ENCODE results near the gene TM2D3.
"Not testable (repeated sequence)": the region's sequence is repeated elsewhere in the genome, so short reads cannot be mapped to it uniquely, and the experiment has no call there.

Gene TM2D3

DNA sequence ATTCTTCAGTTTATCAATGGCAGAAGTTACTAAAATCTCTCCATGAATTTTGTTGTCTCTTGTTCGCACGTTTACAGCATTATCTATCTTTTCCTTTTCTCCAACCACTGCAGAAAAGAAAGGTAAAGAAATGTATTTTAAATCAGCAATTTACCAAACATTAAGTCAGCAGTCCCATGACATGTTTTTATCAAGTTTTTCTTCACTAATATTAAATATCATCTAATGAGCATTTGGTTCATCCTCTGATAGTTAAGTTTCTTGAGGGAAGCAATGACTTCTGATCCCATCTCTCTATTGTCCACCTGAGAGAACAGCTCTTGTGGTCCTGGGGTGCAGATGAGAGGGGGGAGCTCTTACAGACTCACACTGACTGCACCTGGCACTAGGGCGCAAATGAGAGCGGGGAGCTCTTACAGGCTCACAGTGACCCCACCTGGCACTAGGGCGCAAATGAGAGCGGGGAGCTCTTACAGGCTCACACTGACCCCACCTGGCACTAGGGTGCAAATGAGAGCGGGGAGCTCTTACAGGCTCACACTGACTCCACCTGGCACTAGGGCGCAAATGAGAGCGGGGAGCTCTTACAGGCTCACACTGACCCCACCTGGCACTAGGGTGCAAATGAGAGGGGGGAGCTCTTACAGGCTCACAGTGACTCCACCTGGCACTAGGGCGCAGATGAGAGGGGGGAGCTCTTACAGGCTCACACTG is 2.6 kb upstream of the TM2D3 start:
- DNase-seq, result not testable (repeated sequence)

DNA sequence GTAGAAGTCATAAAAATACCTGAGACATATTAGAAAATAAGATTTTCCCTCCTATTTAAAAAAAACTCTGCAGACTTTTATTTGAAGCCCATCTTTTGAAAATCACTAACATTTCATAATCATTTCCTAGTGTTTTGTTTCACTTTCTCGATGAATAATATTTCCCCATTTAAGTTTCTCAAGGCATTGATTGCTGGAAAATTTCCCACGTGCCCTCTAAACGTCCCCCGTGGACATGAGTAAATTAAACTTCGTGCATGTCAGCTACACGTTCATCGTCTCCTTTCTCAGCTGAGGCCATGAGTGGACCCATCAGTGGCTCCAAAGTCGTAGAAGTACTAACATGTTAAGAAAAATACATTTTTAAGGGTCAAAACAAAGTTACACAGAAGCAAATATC is 2.0 kb upstream of the TM2D3 start:
- DNase-seq, result no peak

DNA sequence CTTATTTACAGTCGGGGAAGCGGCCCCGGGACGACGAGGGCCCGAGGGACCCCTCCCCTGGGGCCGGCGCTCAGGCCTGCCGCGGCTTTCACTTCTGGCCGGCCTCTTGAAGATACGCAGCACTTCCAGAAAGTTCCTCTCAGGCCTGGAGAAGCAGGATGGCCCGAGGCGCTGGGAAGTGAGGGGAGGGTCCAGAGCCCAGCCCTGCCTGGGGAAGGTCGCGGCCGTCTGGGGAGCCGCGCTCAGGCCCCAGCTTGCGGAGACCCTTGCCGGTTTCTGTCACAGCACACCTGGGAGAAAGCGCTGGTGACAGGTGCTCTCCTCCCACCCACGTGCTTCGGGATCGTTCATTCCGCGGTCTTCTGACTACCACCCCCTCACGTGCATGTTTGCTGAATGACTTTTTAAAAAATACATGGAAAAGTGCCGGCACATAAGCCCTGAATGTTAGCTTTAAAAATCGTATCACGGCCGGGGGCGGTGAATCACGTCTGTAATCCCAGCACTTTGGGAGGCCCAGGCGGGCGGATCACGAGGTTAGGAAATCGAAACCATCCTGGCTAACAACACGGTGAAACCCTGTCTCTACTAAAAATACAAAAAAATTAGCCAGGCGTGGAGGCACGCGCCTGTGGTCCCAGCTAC is 727 bp upstream of the TM2D3 start:
- DNase-seq, result peak; percentile 15

DNA sequence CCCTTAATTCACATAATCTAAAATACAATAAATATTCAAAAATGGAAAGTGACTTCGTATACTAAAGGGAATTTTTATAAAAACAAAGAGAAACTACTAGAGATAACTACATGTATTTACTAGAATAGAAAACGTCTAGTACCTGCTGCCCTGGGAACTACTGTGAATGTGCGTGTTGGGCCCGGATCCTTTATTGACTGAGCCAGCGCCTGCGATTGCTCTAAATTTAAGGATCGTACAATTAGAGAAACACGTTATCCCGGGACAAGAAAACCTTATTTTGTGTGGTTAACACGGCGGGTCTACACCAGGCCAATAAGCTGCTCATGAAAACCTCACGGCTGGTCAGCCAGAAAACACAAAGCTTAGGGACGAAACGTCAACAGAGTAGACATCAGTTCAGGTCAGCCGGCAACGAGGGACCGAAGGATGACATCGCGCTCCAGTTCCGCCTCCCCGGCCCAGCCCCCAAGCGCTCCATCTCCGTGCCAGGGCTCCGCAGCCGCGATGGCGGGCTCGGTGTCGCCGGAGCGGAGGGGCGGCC is 555 bp downstream of the TM2D3 start:
- no peak for DNase-seq

DNA sequence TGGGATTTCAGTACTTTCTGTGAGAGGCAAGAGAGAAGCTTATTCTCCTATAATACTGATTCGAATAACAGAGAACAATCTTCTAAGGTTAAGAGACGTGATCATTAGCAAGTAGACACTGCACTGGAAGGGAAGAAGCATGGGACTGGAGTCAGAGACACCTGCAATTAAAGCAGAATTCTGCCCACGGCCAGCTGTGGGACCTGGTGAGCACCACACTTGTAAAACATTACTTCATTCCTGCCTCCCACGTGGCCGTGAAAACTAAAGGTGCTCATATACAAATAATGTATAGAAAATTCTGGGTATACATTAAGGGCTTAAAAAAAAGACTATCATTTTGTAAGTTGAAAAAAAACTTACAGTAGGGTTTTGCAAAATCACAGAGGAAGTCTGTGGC is 2.0 kb downstream of the TM2D3 start:
- DNase-seq, result no peak

- no peak for DNase-seq
Measured at GRCh38 chr15:101648356-101648755, 3.8 kb downstream of the TM2D3 start.

GRCh38 chr15:101647251-101647650 is 4.9 kb downstream of the TM2D3 start:
- no peak for DNase-seq

- DNase-seq, result no peak
Measured at GRCh38 chr15:101646672-101647071, 5.5 kb downstream of the TM2D3 start.

- DNase-seq, result no peak
Measured at GRCh38 chr15:101642361-101642760, 9.8 kb downstream of the TM2D3 start.

- no peak for DNase-seq
Measured at GRCh38 chr15:101641894-101642293, 10.3 kb downstream of the TM2D3 start.

- peak; percentile 76 for DNase-seq
Measured at GRCh38 chr15:101641129-101641764, 10.9 kb downstream of the TM2D3 start.

GRCh38 chr15:101639667-101640066 is 12.5 kb downstream of the TM2D3 start:
- DNase-seq, result no peak

- no peak for DNase-seq
Measured at GRCh38 chr15:101637919-101638318, 14.3 kb downstream of the TM2D3 start.

DNA sequence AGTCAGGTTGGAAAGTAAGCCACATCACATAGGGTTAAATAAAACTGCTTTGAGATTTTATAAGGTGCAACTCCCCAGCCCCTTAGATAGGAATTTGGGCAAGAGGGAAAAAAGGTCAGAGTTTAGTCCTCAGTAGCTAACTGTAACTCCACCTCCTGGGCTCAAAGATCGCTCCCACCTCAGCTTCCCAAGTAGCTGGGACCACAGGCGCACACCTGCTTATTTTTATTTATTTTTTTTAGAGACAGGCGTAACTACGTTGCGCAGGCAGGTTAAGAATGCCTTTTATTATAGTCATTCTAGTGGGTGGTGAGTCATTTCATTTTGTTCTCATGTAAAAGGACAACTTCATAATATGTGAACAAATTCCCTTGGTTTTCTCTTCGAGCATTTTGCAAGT is 14.7 kb downstream of the TM2D3 start:
- no peak for DNase-seq

DNA sequence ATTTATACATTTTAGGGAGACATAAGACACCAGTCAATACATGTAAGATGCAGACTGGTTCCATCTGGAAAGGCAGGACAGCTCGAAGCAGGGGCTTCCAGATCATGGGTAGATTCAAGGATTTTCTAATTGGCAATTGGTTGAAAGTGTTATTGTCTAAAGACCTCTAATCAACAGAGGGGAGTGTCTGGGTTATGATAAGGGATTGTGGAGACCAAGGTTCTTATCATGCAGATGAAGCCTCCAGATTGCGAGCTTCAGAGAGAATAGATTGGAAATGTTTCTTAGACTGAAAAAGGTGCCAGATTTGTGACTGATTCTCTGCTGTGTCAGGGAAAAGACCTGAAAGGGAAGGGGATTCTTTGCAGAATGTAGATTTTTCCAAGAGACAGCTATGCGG is 15.1 kb downstream of the TM2D3 start:
- no peak for DNase-seq

GRCh38 chr15:101635944-101636727 is 16.0 kb downstream of the TM2D3 start:
- no peak for DNase-seq

DNA sequence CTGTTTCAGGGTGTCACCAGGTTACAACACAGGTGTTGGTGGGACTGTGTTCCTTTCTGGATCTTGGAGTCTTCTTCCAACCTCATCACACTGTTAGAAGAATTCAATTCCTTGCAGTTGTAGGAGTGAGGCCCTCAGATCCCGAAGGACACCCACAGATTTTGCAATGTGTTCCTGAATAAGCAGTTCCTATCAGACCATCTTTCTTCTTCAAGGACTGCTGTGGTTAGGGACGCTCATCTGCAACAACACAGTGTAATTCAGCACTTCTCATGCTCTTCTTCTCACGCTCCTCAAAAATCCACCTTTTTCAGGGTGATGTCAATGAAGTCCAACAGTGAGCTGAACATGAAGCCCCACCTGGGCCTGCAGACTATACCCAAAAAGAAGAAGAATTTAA is 18.8 kb downstream of the TM2D3 start:
- DNase-seq, result no peak

DNA sequence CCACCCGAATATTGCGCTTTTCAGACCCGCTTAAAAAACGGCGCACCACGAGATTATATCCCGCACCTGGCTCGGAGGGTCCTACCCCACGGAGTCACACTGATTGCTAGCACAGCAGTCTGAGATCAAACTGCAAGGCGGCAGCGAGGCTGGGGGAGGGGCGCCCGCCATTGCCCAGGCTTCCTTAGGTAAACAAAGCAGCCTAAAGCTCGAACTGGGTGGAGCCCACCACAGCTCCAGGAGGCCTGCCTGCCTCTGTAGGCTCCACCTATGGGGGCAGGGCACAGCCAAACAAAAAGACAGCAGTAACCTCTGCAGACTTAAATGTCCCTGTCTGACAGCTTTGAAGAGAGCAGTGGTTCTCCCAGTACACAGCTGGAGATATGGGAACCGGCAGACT is 25.5 kb downstream of the TM2D3 start:
- DNase-seq, result not testable (repeated sequence)

DNA sequence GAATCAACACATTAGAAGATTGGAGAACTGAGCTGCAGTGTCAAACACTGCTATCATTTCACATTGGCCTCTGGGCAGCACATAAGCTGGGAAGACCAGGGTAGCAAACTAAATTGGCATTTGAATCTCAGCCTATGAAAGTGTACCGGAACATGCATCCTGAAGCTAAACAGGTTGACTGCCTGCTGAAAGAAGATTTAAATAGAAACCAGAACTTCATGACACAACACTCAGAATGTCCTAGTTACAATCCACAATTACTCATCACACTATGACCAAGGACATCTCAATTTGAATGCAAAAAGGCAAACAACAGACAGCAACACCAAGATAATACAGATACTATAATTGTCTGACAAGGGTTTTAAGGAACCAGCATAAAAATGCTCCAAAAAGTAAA is 26.2 kb downstream of the TM2D3 start:
- no peak for DNase-seq

DNA sequence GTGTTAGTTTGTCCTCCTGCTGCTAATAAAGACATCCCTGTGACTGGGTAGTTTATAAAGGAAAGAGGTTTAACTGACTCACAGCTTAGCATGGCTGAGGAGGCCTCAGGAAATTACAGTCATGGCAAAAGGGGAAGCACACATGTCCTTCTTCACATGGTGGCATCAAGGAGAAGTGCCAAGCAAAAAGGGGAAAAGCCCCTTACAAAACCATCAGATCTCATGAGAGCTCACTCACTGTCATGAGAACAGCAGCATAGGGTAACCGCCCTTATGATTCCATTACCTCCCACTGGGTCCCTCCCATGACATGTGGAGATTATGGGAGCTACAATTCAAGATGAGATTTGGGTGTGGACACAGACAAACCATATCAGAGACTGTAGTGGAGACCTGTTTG is 27.0 kb downstream of the TM2D3 start:
- DNase-seq, result no peak

DNA sequence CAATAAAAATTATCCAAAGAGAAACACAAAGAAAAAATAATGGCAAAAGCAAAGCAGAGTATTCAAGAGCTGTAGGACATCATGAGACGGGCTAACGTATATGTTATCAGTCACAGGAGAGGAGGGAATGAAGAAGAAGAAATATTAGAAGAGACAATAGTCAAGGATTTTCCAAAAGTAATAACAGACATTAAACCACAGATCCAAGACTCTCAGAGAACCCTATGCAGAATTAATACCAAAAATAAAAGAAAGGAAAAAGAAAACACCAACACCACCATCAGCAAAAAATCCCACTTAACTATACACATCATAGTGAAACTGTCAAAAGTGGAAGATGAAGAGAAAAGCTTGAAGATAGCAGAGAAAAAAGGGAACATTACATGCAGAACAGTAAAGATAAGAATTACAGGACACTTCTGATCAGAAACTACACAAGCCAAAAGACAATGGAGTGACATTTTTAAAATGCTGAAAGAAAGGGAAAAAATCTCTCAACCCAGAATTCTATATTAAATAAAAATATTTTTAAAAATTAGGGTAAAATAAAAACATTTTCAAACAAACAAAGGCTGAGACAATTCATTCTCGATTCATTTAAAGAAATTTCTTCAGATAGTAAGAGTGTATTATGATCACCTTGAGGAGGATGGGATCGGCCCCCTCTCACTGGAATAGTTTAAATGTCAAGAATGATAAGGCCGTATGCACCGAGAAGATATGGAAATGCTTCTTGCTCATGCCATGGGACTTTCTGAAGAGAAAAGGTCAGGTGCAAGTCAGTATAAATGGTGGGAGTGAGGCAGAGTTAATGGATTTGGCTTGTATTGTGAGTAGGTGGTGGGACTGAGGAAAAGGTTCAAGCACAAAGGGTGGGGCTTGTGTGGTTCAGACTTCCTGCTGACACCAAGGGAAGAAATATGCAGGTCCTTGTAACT is 28.5 kb downstream of the TM2D3 start:
- no peak for DNase-seq

GRCh38 chr15:101621961-101622360 is 30.2 kb downstream of the TM2D3 start:
- no peak for DNase-seq

Data from stimulated activated CD4-positive, alpha-beta T cell treated with anti-CD3 and anti-CD28 coated beads, Interleukin-4, amount 100 ng/mL, for 24 hours (primary cell).